ENCODE results near the gene BRD7. TPM values are rescaled to one million over a fixed set of nuclear protein-coding genes. Genes with fewer than 3 reads are reported as not detected.

BRD7 gene
- total and polyA plus RNA-seq, 2 of the 13 experiments (the other 11 are each of a cell fraction or from before 2014, with no cell fraction given), result 82.3 to 149 TPM

DNA sequence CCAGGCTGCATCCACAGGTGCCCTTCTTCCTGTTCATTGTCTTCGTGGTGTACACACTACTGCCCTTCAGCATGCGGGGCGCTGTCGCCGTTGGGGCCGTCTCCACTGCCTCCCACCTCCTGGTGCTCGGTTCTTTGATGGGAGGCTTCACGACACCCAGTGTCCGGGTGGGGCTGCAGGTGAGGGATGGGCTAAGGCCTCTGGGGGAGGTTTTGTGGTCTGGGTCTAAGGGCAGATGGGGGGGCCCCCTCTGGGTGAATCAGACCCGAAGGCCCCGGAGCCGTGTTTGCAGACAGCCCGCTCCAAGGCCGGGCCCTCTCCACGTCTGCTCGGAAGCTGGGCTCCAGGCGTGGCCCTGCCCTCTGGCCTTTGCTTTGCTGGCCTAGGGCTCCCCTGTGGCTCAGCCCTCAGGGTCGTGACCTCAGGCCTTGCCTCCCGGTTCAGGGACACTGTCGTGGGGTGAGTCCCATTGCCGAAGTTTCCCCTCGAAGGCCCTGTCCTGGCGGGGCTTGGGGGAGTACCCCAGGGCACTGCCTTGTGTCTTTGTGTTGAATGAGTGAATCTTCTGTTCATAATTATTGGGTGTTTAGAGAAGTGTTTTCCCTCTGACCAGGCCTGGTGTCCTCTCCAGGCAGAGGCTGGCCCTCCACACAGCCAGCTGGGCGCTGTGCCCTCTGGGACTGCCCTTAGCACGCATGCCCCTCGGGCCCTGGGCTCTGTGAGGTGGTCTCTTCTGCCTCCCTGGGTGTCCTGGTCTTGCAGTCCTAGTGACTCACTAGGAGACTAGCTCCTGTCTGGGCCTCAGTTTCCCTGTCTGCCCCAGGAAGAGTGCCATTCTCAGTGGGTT is 76.8 kb downstream of the BRD7 start (continued):
- TF ChIP-seq ZNF274 (CRISPR knock-in tag; IDR thresholded peaks at IDR 0.05) (no peak; the same call in 1 of the 2 replicates), ATF7-NPFF (CRISPR knock-in tag; IDR thresholded peaks at IDR 0.05; ENCODE audit: low read depth) (no peak), ARNT (IDR thresholded peaks at IDR 0.05) (no peak), NR2F2 (IDR thresholded peaks at IDR 0.05; ENCODE audit: borderline replicate concordance, low read depth) (peak; percentile 92), MXI1 (IDR thresholded peaks at IDR 0.05; ENCODE audit: borderline replicate concordance, low read depth, low read length) (no peak), JUN (CRISPR knock-in tag; IDR thresholded peaks at IDR 0.05) (no peak), ZNF546 (CRISPR knock-in tag; conservative IDR thresholded peaks at IDR 0.05) (peak; percentile 48; the same call in 1 of the 2 replicates), ZFP90 (CRISPR knock-in tag; IDR thresholded peaks at IDR 0.05; ENCODE audit: borderline replicate concordance) (no peak), ZNF335 (CRISPR knock-in tag; IDR thresholded peaks at IDR 0.05) (no peak; the same call in 1 of the 2 replicates), ZNF343 (CRISPR knock-in tag; IDR thresholded peaks at IDR 0.05) (0 out of 2 replicates have a peak, but pooled peaks have one; percentile 32), ZSCAN21 (CRISPR knock-in tag; IDR thresholded peaks at IDR 0.05; ENCODE audit: borderline replicate concordance) (peak; percentile 83), SPEN (CRISPR knock-in tag; IDR thresholded peaks at IDR 0.05; ENCODE audit: low read depth) (peak; percentile 65; the same call in 1 of the 2 replicates), ZSCAN12 (CRISPR knock-in tag; IDR thresholded peaks at IDR 0.05) (no peak), LCORL (IDR thresholded peaks at IDR 0.05) (no peak), LCORL (CRISPR knock-in tag; IDR thresholded peaks at IDR 0.05) (peak; percentile 94), FLYWCH1 (CRISPR knock-in tag; IDR thresholded peaks at IDR 0.05) (no peak), DNMT1 (CRISPR knock-in tag; IDR thresholded peaks at IDR 0.05) (no peak)
- TF ChIP-seq, protein P1, sequence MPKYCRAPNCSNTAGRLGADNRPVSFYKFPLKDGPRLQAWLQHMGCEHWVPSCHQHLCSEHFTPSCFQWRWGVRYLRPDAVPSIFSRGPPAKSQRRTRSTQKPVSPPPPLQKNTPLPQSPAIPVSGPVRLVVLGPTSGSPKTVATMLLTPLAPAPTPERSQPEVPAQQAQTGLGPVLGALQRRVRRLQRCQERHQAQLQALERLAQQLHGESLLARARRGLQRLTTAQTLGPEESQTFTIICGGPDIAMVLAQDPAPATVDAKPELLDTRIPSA (CRISPR knock-in tag; IDR thresholded peaks at IDR 0.05; ENCODE audit: borderline replicate concordance), result no peak
- TF ChIP-seq, protein P2, sequence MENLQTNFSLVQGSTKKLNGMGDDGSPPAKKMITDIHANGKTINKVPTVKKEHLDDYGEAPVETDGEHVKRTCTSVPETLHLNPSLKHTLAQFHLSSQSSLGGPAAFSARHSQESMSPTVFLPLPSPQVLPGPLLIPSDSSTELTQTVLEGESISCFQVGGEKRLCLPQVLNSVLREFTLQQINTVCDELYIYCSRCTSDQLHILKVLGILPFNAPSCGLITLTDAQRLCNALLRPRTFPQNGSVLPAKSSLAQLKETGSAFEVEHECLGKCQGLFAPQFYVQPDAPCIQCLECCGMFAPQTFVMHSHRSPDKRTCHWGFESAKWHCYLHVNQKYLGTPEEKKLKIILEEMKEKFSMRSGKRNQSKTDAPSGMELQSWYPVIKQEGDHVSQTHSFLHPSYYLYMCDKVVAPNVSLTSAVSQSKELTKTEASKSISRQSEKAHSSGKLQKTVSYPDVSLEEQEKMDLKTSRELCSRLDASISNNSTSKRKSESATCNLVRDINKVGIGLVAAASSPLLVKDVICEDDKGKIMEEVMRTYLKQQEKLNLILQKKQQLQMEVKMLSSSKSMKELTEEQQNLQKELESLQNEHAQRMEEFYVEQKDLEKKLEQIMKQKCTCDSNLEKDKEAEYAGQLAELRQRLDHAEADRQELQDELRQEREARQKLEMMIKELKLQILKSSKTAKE (CRISPR knock-in tag; IDR thresholded peaks at IDR 0.05; ENCODE audit: borderline replicate concordance), result peak; percentile 83
- TF ChIP-seq, protein P3, sequence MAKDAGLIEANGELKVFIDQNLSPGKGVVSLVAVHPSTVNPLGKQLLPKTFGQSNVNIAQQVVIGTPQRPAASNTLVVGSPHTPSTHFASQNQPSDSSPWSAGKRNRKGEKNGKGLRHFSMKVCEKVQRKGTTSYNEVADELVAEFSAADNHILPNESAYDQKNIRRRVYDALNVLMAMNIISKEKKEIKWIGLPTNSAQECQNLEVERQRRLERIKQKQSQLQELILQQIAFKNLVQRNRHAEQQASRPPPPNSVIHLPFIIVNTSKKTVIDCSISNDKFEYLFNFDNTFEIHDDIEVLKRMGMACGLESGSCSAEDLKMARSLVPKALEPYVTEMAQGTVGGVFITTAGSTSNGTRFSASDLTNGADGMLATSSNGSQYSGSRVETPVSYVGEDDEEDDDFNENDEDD (CRISPR knock-in tag; IDR thresholded peaks at IDR 0.05; ENCODE audit: borderline replicate concordance), result peak; percentile 64; the same call in 1 of the 2 replicates
- TF ChIP-seq, protein P4, sequence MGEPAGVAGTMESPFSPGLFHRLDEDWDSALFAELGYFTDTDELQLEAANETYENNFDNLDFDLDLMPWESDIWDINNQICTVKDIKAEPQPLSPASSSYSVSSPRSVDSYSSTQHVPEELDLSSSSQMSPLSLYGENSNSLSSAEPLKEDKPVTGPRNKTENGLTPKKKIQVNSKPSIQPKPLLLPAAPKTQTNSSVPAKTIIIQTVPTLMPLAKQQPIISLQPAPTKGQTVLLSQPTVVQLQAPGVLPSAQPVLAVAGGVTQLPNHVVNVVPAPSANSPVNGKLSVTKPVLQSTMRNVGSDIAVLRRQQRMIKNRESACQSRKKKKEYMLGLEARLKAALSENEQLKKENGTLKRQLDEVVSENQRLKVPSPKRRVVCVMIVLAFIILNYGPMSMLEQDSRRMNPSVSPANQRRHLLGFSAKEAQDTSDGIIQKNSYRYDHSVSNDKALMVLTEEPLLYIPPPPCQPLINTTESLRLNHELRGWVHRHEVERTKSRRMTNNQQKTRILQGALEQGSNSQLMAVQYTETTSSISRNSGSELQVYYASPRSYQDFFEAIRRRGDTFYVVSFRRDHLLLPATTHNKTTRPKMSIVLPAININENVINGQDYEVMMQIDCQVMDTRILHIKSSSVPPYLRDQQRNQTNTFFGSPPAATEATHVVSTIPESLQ (CRISPR knock-in tag; conservative IDR thresholded peaks at IDR 0.05), result no peak
- TF ChIP-seq, protein P5, sequence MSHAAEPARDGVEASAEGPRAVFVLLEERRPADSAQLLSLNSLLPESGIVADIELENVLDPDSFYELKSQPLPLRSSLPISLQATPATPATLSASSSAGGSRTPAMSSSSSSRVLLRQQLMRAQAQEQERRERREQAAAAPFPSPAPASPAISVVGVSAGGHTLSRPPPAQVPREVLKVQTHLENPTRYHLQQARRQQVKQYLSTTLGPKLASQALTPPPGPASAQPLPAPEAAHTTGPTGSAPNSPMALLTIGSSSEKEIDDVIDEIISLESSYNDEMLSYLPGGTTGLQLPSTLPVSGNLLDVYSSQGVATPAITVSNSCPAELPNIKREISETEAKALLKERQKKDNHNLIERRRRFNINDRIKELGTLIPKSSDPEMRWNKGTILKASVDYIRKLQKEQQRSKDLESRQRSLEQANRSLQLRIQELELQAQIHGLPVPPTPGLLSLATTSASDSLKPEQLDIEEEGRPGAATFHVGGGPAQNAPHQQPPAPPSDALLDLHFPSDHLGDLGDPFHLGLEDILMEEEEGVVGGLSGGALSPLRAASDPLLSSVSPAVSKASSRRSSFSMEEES (CRISPR knock-in tag; IDR thresholded peaks at IDR 0.05), result 0 out of 2 replicates have a peak, but pooled peaks have one; percentile 33

All from HepG2 (cell line).